GM12875 (cell line): ENCODE results near the gene ANKRD62.
A peak's percentile ranks its signal among the peaks of the same experiment; 100 is the strongest.

Experiments used
- H3K4me3 ChIP-seq: one replicate; pipeline ENCODE4 v1.5.1; 2011; ENCODE audit warnings: low read depth, low read length, control low read depth
- CTCF ChIP-seq: IDR thresholded peaks from 2 replicates; pipeline ENCODE4 v1.5.1; 2011; ENCODE audit warnings: low read depth, mild to moderate bottlenecking, control low read depth, inconsistent platforms, low read length, moderate library complexity, borderline replicate concordance; ENCODE audit not compliant: insufficient read depth

ANKRD62 gene

GRCh38 chr18:12049978-12050811 lies 43.4 kb upstream of the ANKRD62 start:
- H3K4me3 ChIP-seq: peak overlapping the region; percentile 21

GRCh38 chr18:12052866-12053265 lies 40.8 kb upstream of the ANKRD62 start:
- no peak for TF ChIP-seq CTCF
- no peak overlapping the region for H3K4me3 ChIP-seq

More at GRCh38 chr18:12049978-12050811, 43.4 kb upstream of the ANKRD62 start:
- TF ChIP-seq CTCF: no peak

DNA sequence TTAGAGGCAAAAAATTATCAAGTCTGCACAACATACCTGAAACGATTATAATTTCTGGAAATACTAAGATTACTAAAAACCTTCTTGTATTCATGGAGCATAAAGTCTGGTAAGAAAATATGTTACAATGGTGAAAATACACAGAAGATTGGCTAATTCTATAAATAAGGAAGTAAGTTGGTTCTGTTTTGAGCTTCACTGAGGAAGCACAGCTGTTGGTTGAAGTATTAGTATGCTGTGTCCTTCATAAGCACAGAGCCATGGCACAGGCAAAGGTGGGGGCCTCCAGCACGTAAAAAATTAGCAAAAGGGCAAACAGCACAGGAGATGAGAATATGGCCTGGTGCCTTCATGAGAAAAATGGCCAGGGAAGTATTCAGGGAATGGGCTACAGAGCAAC lies 40.4 kb upstream of the ANKRD62 start:
- H3K4me3 ChIP-seq: no peak overlapping the region
- TF ChIP-seq CTCF: no peak

- TF ChIP-seq CTCF: no peak
Measured at GRCh38 chr18:12056034-12056883, 37.4 kb upstream of the ANKRD62 start.

DNA sequence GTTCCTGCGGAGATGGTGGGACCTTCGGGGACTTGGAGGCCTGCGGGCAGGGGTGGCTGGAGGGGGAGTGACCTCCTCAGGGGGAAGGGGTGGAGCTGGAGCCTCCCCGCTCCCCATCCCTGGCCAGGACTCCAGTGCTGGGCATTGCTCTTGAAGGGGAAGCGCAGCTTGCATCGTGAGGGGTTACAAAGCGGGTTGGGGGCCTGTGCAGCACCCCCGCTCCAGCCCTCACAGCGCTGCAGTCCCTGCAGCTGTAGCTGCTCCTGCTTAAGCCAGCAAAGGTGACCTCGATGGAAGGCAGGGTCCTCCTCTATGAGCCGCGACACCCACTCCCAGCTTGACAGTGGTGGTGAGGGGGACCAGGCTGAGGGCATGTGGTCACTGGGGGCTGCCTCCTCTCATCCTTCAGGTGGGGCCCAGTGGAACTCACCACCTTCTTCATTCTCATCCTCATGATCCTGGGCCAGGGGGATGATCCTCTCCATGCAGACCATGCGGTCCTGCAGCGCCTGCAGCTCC lies 36.7 kb upstream of the ANKRD62 start:
- H3K4me3 ChIP-seq: no peak overlapping the region
- no peak for TF ChIP-seq CTCF

More at GRCh38 chr18:12056034-12056883, 37.4 kb upstream of the ANKRD62 start:
- no peak overlapping the region for H3K4me3 ChIP-seq

GRCh38 chr18:12057419-12058039 lies 36.1 kb upstream of the ANKRD62 start:
- H3K4me3 ChIP-seq: no peak overlapping the region
- TF ChIP-seq CTCF: peak; percentile 22; the same call in 1 of the 2 replicates
